H1 (cell line): ENCODE measurements around the gene OSTN. TPM values are rescaled to one million over a fixed set of nuclear protein-coding genes. Genes with fewer than 3 reads are reported as not detected.

Source experiments
- HDAC2 ChIP-seq, 2 experiments: fragments of 300-600 bp in 1 of 2; sonication (generic) in 1 of 2; IDR thresholded peaks; 2 replicates each; pipeline ENCODE4 v1.6.1; 2011 to 2012; ENCODE audit warnings: low read depth in 2 of 2, low read length in 2 of 2, mild to moderate bottlenecking in 2 of 2, moderate library complexity in 2 of 2, borderline replicate concordance in 1 of 2, inconsistent platforms in 1 of 2
- polyA plus RNA-seq, 7 experiments: library from polyadenylated mRNA; depleted of rRNA in 3 of 7; stranded (reverse) in 5 of 7; unstranded in 2 of 7; fragments of >200 nt in 5 of 7; fragments of 200-250 nt in 2 of 7; gene quantifications; 1 replicate in 5 of 7; 2 replicates in 1 of 7; 4 replicates in 1 of 7; pipeline versions ENCODE4 v1.2.1 to v1.2.3, GENCODE V29; 2011 to 2013; ENCODE audit warnings: missing spikeins in 2 of 7, mixed read lengths in 2 of 7
- total RNA-seq: library from RNA; stranded (reverse); fragmentation: NEBNext Ultra II Directional; extraction: Animal tissue kit (Norgen Biotek cat#: 25700); gene quantifications from 2 replicates; pipeline ENCODE4 v1.2.1, GENCODE V29; 2021

OSTN gene
- total and polyA plus RNA-seq, 2 of the 8 experiments (the other 6 are each of a cell fraction or from before 2014, with no cell fraction given): not detected

DNA sequence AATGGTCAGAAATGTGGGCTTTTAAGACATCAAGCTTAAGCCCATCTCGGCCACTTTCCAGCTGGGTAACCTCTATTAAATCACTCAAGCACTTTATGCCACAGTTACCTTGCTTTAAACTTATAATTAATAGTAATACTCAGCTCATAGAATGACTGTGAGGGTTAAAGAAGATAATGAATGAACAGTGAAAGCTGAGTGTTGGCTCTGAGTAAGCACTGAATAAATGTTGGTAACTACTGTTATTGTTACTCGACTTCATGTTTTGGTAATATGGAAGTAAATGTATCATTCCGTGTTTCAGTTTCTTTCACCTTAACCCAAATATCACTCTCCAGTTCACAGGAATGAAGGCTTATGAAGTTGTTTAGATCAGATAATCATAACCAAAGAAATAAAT is 23.9 kb upstream of the OSTN start (continued):
- TF ChIP-seq HDAC2 (IDR thresholded peaks at IDR 0.05; ENCODE audit: borderline replicate concordance in 1 of 2, low read depth in 2 of 2, low read length in 2 of 2): no peak
